Hepatocyte (in vitro differentiated cells): Measurements from ENCODE around the gene GUCY1A2.

ENCODE experiments used
- EZH2 ChIP-seq: fragments of 200-600 bp; sonication (generic); IDR thresholded peaks from 2 replicates; pipeline ENCODE4 v1.6.1; 2016; ENCODE audit warnings: antibody characterized with exemption, mild to moderate bottlenecking, borderline replicate concordance
- EZH2phosphoT487 ChIP-seq: fragments of 200-600 bp; sonication (generic); IDR thresholded peaks from one replicate; pipeline ENCODE4 v1.6.1; 2018; ENCODE audit warnings: antibody characterized with exemption, mild to moderate bottlenecking, low read depth, moderate library complexity; ENCODE audit not compliant: unreplicated experiment, severe bottlenecking
- TF ChIP-seq, protein P1 (sequence below): fragments of 200-600 bp; sonication (generic); IDR thresholded peaks from 2 replicates; pipeline ENCODE4 v1.5.1; 2016; ENCODE audit warnings: antibody characterized with exemption, mild to moderate bottlenecking; ENCODE audit not compliant: poor library complexity

DNA sequence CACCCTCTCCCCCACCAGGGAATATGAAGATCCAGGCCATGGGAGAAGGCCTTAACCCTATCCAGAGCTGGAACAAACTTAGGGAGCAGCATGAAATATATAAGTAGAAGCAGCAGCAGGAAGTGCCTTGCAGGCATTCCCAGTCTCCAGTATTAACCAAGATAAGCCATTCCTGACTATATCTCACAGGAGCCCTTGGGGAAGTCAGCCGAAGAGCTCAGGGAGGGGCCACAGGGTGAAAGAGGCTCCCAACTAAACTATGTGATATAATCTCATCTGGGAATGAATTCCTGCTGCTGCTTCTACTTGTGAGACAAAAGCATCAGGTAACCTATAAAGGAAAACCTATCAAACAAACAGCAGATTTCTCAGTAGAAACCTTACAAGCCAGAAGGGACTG lies 36.1 kb upstream of the GUCY1A2 start:
- TF ChIP-seq, protein P1, sequence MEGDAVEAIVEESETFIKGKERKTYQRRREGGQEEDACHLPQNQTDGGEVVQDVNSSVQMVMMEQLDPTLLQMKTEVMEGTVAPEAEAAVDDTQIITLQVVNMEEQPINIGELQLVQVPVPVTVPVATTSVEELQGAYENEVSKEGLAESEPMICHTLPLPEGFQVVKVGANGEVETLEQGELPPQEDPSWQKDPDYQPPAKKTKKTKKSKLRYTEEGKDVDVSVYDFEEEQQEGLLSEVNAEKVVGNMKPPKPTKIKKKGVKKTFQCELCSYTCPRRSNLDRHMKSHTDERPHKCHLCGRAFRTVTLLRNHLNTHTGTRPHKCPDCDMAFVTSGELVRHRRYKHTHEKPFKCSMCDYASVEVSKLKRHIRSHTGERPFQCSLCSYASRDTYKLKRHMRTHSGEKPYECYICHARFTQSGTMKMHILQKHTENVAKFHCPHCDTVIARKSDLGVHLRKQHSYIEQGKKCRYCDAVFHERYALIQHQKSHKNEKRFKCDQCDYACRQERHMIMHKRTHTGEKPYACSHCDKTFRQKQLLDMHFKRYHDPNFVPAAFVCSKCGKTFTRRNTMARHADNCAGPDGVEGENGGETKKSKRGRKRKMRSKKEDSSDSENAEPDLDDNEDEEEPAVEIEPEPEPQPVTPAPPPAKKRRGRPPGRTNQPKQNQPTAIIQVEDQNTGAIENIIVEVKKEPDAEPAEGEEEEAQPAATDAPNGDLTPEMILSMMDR: no peak
- TF ChIP-seq EZH2phosphoT487: no peak
- TF ChIP-seq EZH2: no peak
